GOT3 (cell line): Measurements from ENCODE around the gene DBNDD1.

ENCODE experiments used
- DNase-seq: peaks from one replicate; lab custom pipeline; 2025; ENCODE audit warnings: mixed read lengths; lab: John Stamatoyannopoulos, UW

Gene DBNDD1

DNA sequence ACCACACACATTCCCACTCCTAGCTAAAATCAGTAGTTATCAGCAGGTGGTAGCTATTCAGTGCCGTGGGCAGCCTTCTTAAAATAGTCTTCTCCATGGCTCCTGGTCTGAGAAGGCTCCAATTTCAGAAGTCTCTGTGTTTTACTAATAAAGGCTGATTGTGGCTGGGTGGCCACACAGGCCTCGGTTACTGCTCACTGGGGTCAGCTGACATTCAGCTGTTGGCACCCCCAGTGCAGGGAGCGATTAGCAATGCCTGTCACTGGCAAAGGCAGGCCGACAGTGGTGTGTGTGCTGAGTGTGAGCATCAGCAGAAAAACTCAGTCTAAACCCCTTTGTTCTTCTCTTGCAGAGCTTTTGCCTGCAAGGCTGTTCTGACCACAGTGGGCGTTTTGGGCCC, 16.6 kb upstream of the DBNDD1 start:
- no peak for DNase-seq

DNA sequence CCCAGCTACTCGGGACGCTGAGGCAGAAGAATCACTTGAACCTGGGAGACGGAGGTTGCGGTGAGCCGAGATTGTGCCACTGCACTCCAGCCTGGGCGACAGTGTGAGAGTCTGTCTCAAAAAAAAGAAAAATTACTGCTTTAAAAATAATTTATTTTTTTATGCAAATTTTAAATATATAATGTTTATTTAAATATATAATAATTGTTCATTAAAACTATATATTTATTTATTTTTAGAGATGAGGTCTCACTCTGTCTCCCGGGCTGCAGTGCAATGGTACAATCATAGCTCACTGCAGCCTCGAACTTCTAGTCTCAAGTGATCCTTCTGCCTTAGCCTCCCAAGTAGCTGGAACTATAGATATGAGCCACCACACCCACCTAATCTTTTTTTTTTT, 15.2 kb upstream of the DBNDD1 start:
- DNase-seq = no peak

DNA sequence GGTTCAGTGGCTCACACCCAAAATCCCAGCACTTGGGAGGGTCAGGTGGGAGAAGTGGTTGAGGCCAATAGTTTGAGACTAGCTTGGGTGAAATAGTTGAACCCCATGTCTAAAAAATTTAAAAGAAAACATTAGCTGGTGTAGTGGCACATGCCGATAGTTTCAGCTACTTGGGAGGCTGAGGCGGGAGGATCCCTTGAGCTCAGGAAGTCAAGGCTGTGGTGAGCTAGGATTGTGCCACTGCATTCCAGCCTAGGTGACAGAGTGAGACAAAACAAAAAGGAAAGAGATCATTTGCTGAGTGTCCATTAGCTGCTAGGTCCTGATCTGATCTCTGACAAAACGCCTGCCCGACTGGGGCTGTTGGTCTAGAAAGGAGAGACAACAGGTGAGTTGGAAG, 14.1 kb upstream of the DBNDD1 start:
- no peak for DNase-seq

- no peak for DNase-seq
Observed at GRCh38 chr16:90032674-90033331, 13.5 kb upstream of the DBNDD1 start.

GRCh38 chr16:90031931-90032673, 12.8 kb upstream of the DBNDD1 start:
- DNase-seq = no peak

- DNase-seq = no peak
Observed at GRCh38 chr16:90031186-90031930, 12.1 kb upstream of the DBNDD1 start.

- no peak for DNase-seq
Observed at GRCh38 chr16:90028985-90029384, 9.7 kb upstream of the DBNDD1 start.

DNA sequence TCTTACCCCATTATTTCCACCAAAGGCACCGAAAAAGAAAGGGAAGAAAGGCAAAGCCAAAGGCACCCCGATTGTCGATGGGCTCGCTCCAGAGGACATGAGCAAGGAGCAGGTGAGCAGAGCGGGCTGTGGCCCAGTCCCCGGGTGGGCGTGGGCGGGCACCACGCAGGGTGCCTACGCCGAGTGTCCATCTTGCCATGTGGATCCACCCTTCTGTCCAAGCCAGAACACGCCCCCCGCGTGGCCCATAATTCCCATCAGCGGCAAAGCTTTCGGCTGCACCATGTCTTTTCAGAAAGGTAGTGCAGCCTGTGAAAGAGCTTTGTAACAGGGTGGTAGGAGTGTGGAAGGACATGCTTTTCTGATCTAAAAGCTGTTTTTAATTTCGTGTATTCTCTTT, 8.4 kb upstream of the DBNDD1 start:
- DNase-seq = no peak

DNA sequence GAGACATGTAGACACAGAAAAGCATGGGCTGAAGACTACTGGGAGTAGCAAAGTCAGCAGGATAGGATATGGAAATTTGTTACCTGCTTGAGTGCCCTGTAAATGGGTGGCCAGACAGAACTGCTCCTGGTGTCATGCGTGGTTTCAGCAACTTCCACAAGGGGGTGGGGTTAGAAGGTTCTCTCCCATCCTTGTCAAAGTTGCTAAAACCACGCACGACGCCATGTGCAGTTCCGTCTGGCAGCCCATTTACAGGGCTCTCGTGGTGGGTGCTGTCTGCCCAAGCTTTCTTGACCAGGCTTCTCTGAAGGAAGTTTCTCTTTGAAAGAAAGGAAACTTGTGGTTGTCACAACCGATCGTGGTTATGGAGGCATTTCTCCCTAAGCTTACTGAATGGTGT, 6.9 kb upstream of the DBNDD1 start:
- no peak for DNase-seq

- no peak for DNase-seq
Observed at GRCh38 chr16:90023078-90023447, 3.8 kb upstream of the DBNDD1 start.

DNA sequence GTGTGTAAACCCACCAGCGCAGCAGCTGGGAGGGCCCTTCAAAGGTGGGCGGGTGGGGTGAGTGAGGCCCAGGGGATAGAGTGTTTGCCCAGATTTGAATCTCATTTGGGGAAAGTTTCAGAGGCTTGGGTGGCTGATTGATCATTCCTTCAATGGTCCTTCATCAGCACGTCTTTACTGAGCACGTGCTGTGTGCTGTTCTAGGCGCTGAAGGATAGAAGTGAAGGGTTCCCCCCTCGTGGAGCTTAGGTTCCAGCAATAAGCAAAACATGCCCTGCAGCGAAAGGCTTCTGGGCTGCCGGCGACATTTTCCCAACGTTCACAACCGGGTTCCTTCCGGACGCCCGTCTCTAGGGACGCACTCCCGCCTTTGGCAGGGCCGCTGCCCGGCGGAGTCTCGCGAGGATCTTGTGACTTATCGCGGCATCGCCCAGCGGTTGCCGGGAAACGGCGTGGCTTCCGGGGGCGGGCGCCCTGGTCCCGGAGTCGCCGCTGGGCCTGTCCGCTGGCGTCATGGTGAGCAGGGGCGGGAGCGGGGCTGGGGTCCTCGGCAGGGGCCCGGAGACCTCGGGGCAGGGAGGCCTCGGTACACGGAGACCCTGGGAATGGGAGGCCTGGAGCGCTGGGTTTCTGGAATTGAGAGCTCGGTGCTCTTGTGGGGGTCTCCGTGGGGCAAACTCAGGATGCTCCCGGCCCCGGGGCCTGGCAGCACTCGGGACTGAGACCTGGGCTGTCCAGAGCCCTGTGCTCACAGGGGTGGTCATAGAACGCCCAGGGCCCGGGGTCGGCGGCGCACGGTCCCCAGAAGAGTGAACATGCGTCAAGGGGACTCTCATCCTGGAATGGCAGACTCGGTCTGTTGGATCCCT, 3.2 kb upstream of the DBNDD1 start:
- DNase-seq = peak; percentile 48

DNA sequence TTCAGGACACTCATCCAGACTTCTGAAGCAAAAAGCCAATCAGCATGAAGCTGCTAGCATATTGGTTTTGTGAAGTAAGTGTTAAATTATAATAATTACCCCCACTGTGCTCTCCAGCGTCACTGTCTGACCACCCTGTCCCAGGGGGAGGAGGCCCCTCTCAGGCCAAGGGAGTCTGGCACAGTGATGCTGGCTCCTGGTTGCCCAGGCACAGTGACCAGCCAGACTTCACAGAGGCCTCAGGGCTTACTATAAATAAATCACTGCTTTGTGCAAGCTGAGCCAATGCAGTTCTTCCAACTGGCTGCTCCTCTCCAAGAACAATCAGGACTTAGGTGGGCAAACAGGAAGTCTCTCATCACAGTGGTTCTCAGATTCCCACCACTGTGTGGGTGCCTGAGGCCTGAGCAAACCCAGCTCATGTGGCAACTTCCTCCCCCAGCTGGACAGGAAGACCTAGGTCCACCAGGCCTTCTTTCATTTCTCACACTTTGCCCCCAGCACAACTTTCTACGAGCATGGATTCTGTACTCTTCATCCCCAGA, 1.7 kb upstream of the DBNDD1 start:
- DNase-seq = no peak

DNA sequence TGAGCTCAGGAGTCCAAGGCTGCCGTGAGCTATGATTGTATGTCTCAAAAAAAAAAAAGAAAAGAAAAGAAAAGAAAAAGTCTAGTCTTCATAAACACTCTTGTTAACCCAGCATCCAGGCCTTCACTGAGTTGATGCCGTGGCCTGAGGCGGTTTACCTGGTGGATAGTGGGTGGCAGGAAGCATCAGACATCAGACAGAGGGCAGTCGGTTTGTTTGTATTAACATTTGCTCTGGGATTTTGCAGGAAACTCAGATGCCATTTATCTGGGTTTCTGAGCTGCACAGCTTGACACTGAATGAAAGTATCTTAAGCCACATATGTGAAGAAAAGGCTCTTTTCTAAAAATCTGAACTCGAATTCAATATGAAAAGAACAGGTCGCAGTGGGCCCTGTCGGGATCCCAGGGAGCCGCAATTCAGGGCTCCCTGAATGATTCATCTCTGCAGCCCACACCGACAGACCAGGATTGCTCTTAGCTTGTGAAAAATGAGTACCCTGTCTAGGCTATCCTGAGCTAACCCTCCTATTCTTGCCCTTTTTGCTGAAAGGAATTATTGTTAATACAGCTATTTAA, 1.1 kb upstream of the DBNDD1 start:
- no peak for DNase-seq

DNA sequence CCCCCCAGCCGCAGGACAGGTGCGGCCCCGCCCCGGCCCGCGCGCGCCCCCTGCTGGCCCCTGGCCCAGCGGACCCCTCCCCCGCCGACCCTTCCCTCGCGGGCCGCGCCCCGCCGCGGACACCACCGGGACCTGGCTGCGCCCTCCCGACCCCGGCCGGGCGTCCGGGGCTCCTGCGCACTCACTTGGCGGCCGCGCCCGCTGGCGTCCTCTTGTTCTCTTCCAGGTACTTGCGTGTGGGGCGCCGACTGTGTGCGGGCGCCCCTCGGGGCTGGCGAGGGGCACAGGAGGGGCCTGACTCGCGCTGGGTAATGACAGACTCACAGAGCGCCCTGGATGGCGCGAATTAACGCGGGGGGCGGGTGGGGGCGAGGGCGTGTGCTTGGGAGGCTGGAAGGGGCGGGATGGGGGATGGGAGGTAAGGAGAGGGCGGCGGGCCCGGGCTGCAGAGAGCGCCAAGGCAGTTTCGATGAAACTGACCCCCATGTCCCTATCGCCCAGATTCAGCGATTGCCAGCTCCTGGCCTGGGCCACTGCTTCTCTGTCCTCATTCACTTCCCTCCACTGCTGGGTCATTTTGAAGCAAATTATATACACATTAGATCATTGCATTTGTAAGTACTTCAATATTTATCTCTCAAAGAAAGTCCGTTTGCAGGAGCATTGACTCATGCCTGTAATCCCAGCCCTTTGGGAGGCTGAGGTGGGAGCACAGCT, 445 bp upstream of the DBNDD1 start:
- no peak for DNase-seq

DNA sequence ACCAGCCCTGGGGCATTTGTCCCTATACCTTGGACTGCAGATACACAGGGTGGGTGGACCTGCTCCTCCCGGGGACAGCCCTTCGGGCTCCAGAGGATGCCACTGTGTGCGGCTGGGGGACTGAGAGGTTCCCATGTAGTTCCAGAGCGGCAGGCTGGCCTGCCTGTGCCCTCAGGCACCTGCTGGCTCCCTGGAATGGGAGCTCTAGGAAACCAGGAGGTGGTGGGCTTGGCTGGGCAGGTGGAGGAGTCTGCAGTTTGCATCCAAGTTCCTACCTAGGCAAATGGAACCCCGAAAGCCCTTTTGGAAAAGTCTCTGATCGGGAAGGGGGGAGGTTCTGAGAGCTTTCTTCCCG, 982 bp downstream of the DBNDD1 start:
- no peak for DNase-seq

- DNase-seq = no peak
Observed at GRCh38 chr16:90016339-90016950, 2.8 kb downstream of the DBNDD1 start.

GRCh38 chr16:90015586-90016338, 3.5 kb downstream of the DBNDD1 start:
- no peak for DNase-seq

GRCh38 chr16:90012991-90013745, 6.1 kb downstream of the DBNDD1 start:
- DNase-seq = no peak

DNA sequence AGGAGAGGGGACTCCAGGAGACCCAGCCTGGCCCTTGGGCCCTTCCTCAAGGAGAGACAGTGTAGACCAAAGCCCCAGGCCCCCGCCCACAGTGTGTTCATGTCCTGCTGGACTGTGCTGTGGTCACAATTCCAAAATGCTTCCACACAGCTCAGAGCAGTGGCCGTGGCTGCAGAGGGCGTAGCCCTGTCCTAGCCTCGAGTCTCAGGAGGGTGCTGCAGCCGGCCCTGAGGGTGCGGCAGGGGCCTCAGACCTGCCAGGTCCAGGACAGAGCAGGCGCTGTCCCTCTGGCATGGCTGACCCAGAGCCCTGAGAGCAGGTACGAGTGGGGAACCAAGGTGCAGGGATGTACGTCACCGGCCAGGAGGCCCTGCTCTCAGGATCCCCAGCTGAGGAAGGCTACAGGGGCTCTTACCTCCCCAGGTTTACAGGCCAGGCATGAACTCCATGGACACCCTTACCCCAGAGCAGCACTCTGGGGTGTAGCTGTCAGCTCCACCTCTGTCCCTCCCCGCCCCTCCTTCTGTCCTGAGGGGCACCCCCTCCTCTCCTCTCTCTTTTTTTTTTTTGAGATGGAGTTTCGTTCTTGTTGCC, 7.3 kb downstream of the DBNDD1 start:
- no peak for DNase-seq
